HEK293 (cell line): ENCODE data around the gene ALDH16A1.
A peak's percentile ranks its signal among the peaks of the same experiment; 100 is the strongest.
"Not testable (repeated sequence)": the region's sequence is repeated elsewhere in the genome, so short reads cannot be mapped to it uniquely, and the experiment has no call there.

Source experiments
- CTCF ChIA-PET: fragments of 350-600 bp; formaldehyde crosslinking; extraction: SDS; loops from one replicate; lab custom pipeline; 2021; ENCODE audit warnings: antibody characterized with exemption; lab: Yijun Ruan, JAX
- POLR2A ChIA-PET: fragments of 300-600 bp; formaldehyde crosslinking; extraction: SDS; loops from one replicate; lab custom pipeline; 2020; ENCODE audit warnings: antibody characterized with exemption, inconsistent platforms; lab: Yijun Ruan, JAX
- H3K27ac ChIP-seq: fragments of 200-500 bp; sonication (Bioruptor generic); 2 replicates; pipeline ENCODE4 v1.5.1; 2014; ENCODE audit warnings: low read depth, low read length, control low read depth, inconsistent platforms; ENCODE audit errors: extremely low read depth
- H3K36me3 ChIP-seq, 2 experiments: fragments of 200-500 bp in 1 of 2; sonication (Bioruptor generic) in 1 of 2; 1 replicate in 1 of 2; 2 replicates in 1 of 2; pipeline ENCODE4 v1.5.1; 2014 to 2017; ENCODE audit warnings: inconsistent platforms in 2 of 2, low read length in 2 of 2; ENCODE audit not compliant: control insufficient read depth in 2 of 2, insufficient read depth in 1 of 2
- H3K4me1 ChIP-seq: fragments of 200-500 bp; sonication (Bioruptor generic); 2 replicates; pipeline ENCODE4 v1.5.1; 2014; ENCODE audit warnings: mild to moderate bottlenecking, low read length, inconsistent platforms; ENCODE audit not compliant: control insufficient read depth, insufficient read depth
- H3K4me3 ChIP-seq: 2 replicates; pipeline ENCODE4 v1.5.1; 2011; ENCODE audit warnings: low read depth, mild to moderate bottlenecking, control low read depth, low read length, moderate library complexity
- H3K9me3 ChIP-seq: fragments of 200-500 bp; sonication (Bioruptor generic); 2 replicates; pipeline ENCODE4 v1.5.1; 2014; ENCODE audit warnings: low read depth, low read length, inconsistent platforms; ENCODE audit not compliant: control insufficient read depth, insufficient read depth
- SCRT1 ChIP-seq: fragments of 450-650 bp; formaldehyde crosslinking; IDR thresholded peaks from 2 replicates; pipeline ENCODE4 v1.5.1; 2016; ENCODE audit warnings: missing biosample characterization, missing genetic modification characterization, borderline replicate concordance
- TSHZ1 ChIP-seq: fragments of 450-650 bp; formaldehyde crosslinking; IDR thresholded peaks from 2 replicates; pipeline ENCODE4 v1.5.1; 2016; ENCODE audit warnings: missing biosample characterization, missing genetic modification characterization, borderline replicate concordance
- ZBTB20 ChIP-seq: fragments of 450-650 bp; formaldehyde crosslinking; IDR thresholded peaks from 2 replicates; pipeline ENCODE4 v1.5.1; 2016; ENCODE audit warnings: missing biosample characterization, missing genetic modification characterization
- ZNF121 ChIP-seq: fragments of 450-650 bp; formaldehyde crosslinking; IDR thresholded peaks from 2 replicates; pipeline ENCODE4 v1.5.1; 2016; ENCODE audit warnings: missing biosample characterization, missing genetic modification characterization
- ZNF175 ChIP-seq: fragments of 450-650 bp; formaldehyde crosslinking; IDR thresholded peaks from 2 replicates; pipeline ENCODE4 v1.5.1; 2016; ENCODE audit warnings: missing biosample characterization, missing genetic modification characterization
- ZNF398 ChIP-seq: fragments of 450-650 bp; formaldehyde crosslinking; IDR thresholded peaks from 2 replicates; pipeline ENCODE4 v1.5.1; 2017; ENCODE audit warnings: missing biosample characterization, missing genetic modification characterization
- ZNF580 ChIP-seq: fragments of 450-650 bp; formaldehyde crosslinking; IDR thresholded peaks from 2 replicates; pipeline ENCODE4 v1.5.1; 2016; ENCODE audit warnings: missing biosample characterization, missing genetic modification characterization

ALDH16A1 gene

GRCh38 chr19:49456326-49456725, 3.3 kb downstream of the ALDH16A1 start:
- TF ChIP-seq ZNF121 (tag by site-specific recombination): peak; percentile 62; the same call in 1 of the 2 replicates
- TF ChIP-seq SCRT1 (tag by site-specific recombination): no peak
- POLR2A ChIA-PET: interaction anchor here (0.6 to 1.3 kb wide), 2 partner anchors 39 to 103 kb away, joined by 4 read pairs; no protein-coding TSS in a partner anchor
- H3K4me3 ChIP-seq: no peak overlapping the region
- H3K9me3 ChIP-seq: no peaks in the 10 kb centered on the region
- CTCF ChIA-PET: interaction anchor here (0.6 to 4.3 kb wide), 4 partner anchors 14 to 74 kb away, joined by 3 to 24 read pairs (median 10); partner anchors contain the start of gene FLT3LG
- no peak overlapping the region for H3K27ac ChIP-seq
- H3K4me1 ChIP-seq: 0 out of 2 replicates have a peak, but pooled peaks cover 6% of the 10 kb centered on the region
- peaks cover 12 to 19% of the 10 kb centered on the region in 2 experiments for H3K36me3 ChIP-seq

GRCh38 chr19:49458567-49458903, 5.5 kb downstream of the ALDH16A1 start:
- no peak overlapping the region for H3K4me3 ChIP-seq
- TF ChIP-seq ZNF580 (tag by site-specific recombination): no peak
- TF ChIP-seq ZNF398 (tag by site-specific recombination): 0 out of 2 replicates have a peak, but pooled peaks have one; percentile 7
- TF ChIP-seq, all 188 proteins: peak for 1
- Histone ChIP-seq H3K9me3 (no peaks in the 10 kb centered on the region), H3K27ac (no peak overlapping the region), H3K4me1 (0 out of 2 replicates have a peak, but pooled peaks cover 6% of the 10 kb centered on the region), H3K36me3 (peaks cover 12 to 19% of the 10 kb centered on the region in 2 experiments)
- CTCF ChIA-PET: interaction anchor here (0.6 to 4.3 kb wide), 7 partner anchors 15 to 260 kb away, joined by 3 to 24 read pairs (median 4); partner anchors contain the start of gene FLT3LG
- POLR2A ChIA-PET: interaction anchor here (1.0 kb wide), 1 partner anchor 15 kb away, joined by 3 read pairs; the partner anchor contains the start of gene FLT3LG

- 0 out of 2 replicates have a peak overlapping the region, but pooled peaks have one; percentile 17 for H3K27ac ChIP-seq
Observed at GRCh38 chr19:49459388-49459787, 6.4 kb downstream of the ALDH16A1 start.

GRCh38 chr19:49461130-49461529, 8.1 kb downstream of the ALDH16A1 start:
- POLR2A ChIA-PET: interaction anchor here (0.6 kb wide), 1 partner anchor 144 kb away, joined by 3 read pairs; no protein-coding TSS in a partner anchor
- H3K9me3 ChIP-seq, CTCF ChIA-PET: not testable (repeated sequence)

More at GRCh38 chr19:49459388-49459787, 6.4 kb downstream of the ALDH16A1 start:
- CTCF ChIA-PET: interaction anchor here (1.0 to 4.3 kb wide), 4 partner anchors 11 to 22 kb away, joined by 3 to 24 read pairs (median 6); partner anchors contain the start of gene FLT3LG
- TF ChIP-seq TSHZ1 (no peak), ZNF175 (tag by site-specific recombination) (no peak), ZBTB20 (tag by site-specific recombination) (0 out of 2 replicates have a peak, but pooled peaks have one; percentile 22)
- TF ChIP-seq, all 188 proteins: peak for 1
- H3K4me3 ChIP-seq: no peak overlapping the region
- H3K9me3 ChIP-seq: no peaks in the 10 kb centered on the region
- POLR2A ChIA-PET: no interaction called here
- peaks cover 12 to 19% of the 10 kb centered on the region in 2 experiments for H3K36me3 ChIP-seq
- no peaks in the 10 kb centered on the region for H3K4me1 ChIP-seq

More at GRCh38 chr19:49461130-49461529, 8.1 kb downstream of the ALDH16A1 start:
- H3K4me1 ChIP-seq, H3K27ac ChIP-seq, H3K4me3 ChIP-seq: not testable (repeated sequence)
- H3K36me3 ChIP-seq: peaks cover 17% of the 10 kb centered on the region in 2 experiments
